Measurements from ENCODE around the gene COL5A1.

GRCh38 chr9:134707731-134708671 lies 66.4 kb downstream of the COL5A1 start:
- TF ChIP-seq CTCF (conservative IDR thresholded peaks at IDR 0.05; ENCODE audit: low read depth, low read length) (no peak), EZH2 (IDR thresholded peaks at IDR 0.05; ENCODE audit: low read length, unreplicated experiment) (no peak)
